GM23248 (cell line): ENCODE data around the gene PTPRO.

Experiments
- EZH2 ChIP-seq: fragments of 200-600 bp; sonication (generic); IDR thresholded peaks from 2 replicates; pipeline ENCODE4 v1.6.1; 2018; ENCODE audit warnings: antibody characterized with exemption, mild to moderate bottlenecking; ENCODE audit not compliant: insufficient read depth, poor library complexity, severe bottlenecking
- EZH2phosphoT487 ChIP-seq: fragments of 200-600 bp; sonication (generic); IDR thresholded peaks from 2 replicates; pipeline ENCODE4 v1.6.1; 2018; ENCODE audit warnings: antibody characterized with exemption, moderate library complexity, mild to moderate bottlenecking, low read depth; ENCODE audit not compliant: insufficient read depth

GRCh38 chr12:15407025-15407424 is 84.7 kb downstream of the PTPRO start:
- no peak for TF ChIP-seq EZH2phosphoT487
- TF ChIP-seq EZH2 = no peak
